22Rv1 (cell line): ENCODE measurements around the gene ACTR3.

Experiments used
- H3K27ac ChIP-seq: fragments of 450-650 bp; 2 replicates; pipeline ENCODE4 v1.5.1; 2017
- CTCF ChIP-seq: fragments of 450-650 bp; IDR thresholded peaks from 2 replicates; pipeline ENCODE4 v1.5.1; 2017; ENCODE audit warnings: mild to moderate bottlenecking
- ZFX ChIP-seq: fragments of 450-650 bp; IDR thresholded peaks from 2 replicates; pipeline ENCODE4 v1.6.1; 2017; ENCODE audit warnings: antibody characterized with exemption, borderline replicate concordance

ACTR3 gene

GRCh38 chr2:113978524-113979190, 88.8 kb downstream of the ACTR3 start:
- no peak overlapping the region for H3K27ac ChIP-seq
- no peak for TF ChIP-seq CTCF

GRCh38 chr2:113979191-113980128, 89.6 kb downstream of the ACTR3 start:
- no peak overlapping the region for H3K27ac ChIP-seq
- TF ChIP-seq CTCF: peak; percentile 25
- TF ChIP-seq ZFX: no peak

GRCh38 chr2:113980946-113981345, 91.1 kb downstream of the ACTR3 start:
- TF ChIP-seq ZFX (no peak), CTCF (no peak)
- H3K27ac ChIP-seq: no peak overlapping the region

GRCh38 chr2:113981404-113982134, 91.7 kb downstream of the ACTR3 start:
- TF ChIP-seq CTCF (no peak), ZFX (no peak)
- no peak overlapping the region for H3K27ac ChIP-seq

GRCh38 chr2:113985554-113986397, 95.9 kb downstream of the ACTR3 start:
- H3K27ac ChIP-seq: no peak overlapping the region
- TF ChIP-seq CTCF: no peak
- no peak for TF ChIP-seq ZFX

- TF ChIP-seq ZFX (no peak), CTCF (no peak)
- no peak overlapping the region for H3K27ac ChIP-seq
Observed at GRCh38 chr2:113986762-113987290, 96.9 kb downstream of the ACTR3 start.
